Activated naive CD8-positive, alpha-beta T cell treated with anti-CD3 and anti-CD28 coated beads, Interleukin-2, amount 10 ng/mL, durations not matched to agents 7 days and 5 days (primary cell): ENCODE measurements around the gene TFDP1. TPM values are rescaled to one million over a fixed set of nuclear protein-coding genes. Genes with fewer than 3 reads are reported as not detected.

ENCODE experiments used
- ATAC-seq: fragments of 150-1000 bp; cut with Tn5 transposase; one replicate; pipeline ENCODE4 v1.10.0; 2021; ENCODE audit warnings: low read depth, moderate library complexity
- POLR2A ChIA-PET: fragments of 350-600 bp; sonication (Branson Sonifier 250); formaldehyde crosslinking; loops from one replicate; lab custom pipeline; 2021; ENCODE audit warnings: antibody characterized with exemption; lab: Charles Lee
- DNase-seq: peaks from one replicate; pipeline ENCODE4 v3.0.0; 2021
- H3K27ac Mint-ChIP-seq: one replicate; pipeline ENCODE4 v1.8.0; 2022; ENCODE audit warnings: mild to moderate bottlenecking, mixed read lengths
- H3K27me3 Mint-ChIP-seq: one replicate; pipeline ENCODE4 v1.8.0; 2022; ENCODE audit warnings: mild to moderate bottlenecking, moderate library complexity, mixed read lengths
- H3K36me3 Mint-ChIP-seq: one replicate; pipeline ENCODE4 v1.8.0; 2021; ENCODE audit warnings: mild to moderate bottlenecking, mixed read lengths
- H3K4me1 Mint-ChIP-seq: one replicate; pipeline ENCODE4 v1.8.0; 2021; ENCODE audit warnings: mixed read lengths
- H3K4me3 Mint-ChIP-seq: one replicate; pipeline ENCODE4 v1.8.0; 2022; ENCODE audit warnings: mild to moderate bottlenecking, moderate library complexity, mixed read lengths
- H3K9me3 Mint-ChIP-seq: one replicate; pipeline ENCODE4 v1.8.0; 2021; ENCODE audit warnings: mixed read lengths
- total RNA-seq, 2 experiments: library from RNA; stranded (reverse); gene quantifications; one replicate each; pipeline ENCODE4 v1.2.3, GENCODE V29; 2021

The TFDP1 gene
- total RNA-seq, 2 experiments from 2014 or later = 103 to 117 TPM

DNA sequence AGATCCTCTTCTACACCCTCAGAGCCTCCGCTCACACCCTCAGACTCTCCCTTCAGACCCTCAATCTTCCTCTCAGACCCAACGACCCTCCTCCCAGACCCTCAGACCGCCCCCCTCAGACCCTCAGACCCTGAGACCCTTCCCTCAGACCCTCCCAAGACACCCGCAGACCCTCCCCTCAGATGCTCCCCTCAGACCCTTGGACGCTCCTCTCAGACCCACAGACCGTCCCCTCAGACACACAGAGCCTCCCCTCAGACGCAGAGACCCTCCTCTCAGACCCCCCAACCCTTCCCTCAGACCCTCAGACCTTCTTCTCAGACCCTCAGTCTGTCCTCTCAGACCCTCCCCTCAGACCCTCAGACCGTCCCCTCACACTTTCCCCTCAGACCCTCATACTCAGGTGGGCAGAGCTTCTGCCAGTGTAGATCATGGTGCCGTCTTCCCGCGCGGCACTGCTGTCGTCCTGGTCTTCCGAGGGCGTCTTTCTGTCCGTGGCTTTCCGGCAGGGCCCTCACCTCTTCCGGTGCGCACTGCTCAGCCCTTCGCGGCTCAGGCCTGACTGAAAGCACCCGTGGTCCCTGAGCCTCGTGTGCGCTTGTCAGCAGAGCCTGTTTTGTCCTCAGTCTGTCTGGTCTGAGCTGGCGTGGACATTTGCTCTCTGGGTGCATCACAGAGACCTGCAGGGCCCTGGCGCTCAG lies 18.9 kb upstream of the TFDP1 start:
- peaks cover 2% of the 10 kb centered on the region for H3K4me1 Mint-ChIP-seq
- DNase-seq = no peak

DNA sequence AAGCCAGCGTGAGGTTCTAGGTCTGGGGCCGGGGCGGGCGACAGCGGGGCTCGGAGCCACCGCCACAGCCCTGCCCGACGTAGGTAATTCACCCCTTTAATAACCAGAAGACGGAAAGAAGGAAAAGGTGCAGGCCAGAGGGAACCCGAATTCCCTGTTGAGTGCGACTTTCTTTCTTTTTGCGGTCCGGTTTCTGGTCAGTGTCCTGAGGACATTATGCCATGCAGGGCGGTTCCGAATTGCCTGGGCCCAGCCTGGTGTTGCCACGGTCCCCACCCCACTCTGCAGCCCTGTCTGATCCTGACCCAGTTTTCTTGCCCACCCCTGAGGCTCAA lies 18.4 kb upstream of the TFDP1 start:
- Mint-ChIP-seq H3K4me3 (no peak overlapping the region), H3K27ac (no peak overlapping the region), H3K36me3 (no peaks in the 10 kb centered on the region), H3K9me3 (no peaks in the 10 kb centered on the region), H3K4me1 (peaks cover 2% of the 10 kb centered on the region), H3K27me3 (peaks cover 33% of the 10 kb centered on the region)
- POLR2A ChIA-PET = no interaction called here
- ATAC-seq (no peak), DNase-seq (no peak)

More for the DNA sequence above, 18.9 kb upstream of the TFDP1 start:
- no peak overlapping the region for H3K4me3 Mint-ChIP-seq
- no peaks in the 10 kb centered on the region for H3K9me3 Mint-ChIP-seq
- no peaks in the 10 kb centered on the region for H3K36me3 Mint-ChIP-seq
- H3K27ac Mint-ChIP-seq = no peak overlapping the region
- no peak for ATAC-seq
- peaks cover 28% of the 10 kb centered on the region for H3K27me3 Mint-ChIP-seq
- POLR2A ChIA-PET = no interaction called here

GRCh38 chr13:113567681-113568080 lies 16.9 kb upstream of the TFDP1 start:
- no peaks in the 10 kb centered on the region for H3K4me1 Mint-ChIP-seq
- H3K27ac Mint-ChIP-seq = no peak overlapping the region
- H3K36me3 Mint-ChIP-seq = no peaks in the 10 kb centered on the region
- no peak for DNase-seq
- H3K27me3 Mint-ChIP-seq = peaks cover 40% of the 10 kb centered on the region
- POLR2A ChIA-PET = no interaction called here
- H3K4me3 Mint-ChIP-seq = no peak overlapping the region
- H3K9me3 Mint-ChIP-seq = no peaks in the 10 kb centered on the region
- ATAC-seq = no peak

DNA sequence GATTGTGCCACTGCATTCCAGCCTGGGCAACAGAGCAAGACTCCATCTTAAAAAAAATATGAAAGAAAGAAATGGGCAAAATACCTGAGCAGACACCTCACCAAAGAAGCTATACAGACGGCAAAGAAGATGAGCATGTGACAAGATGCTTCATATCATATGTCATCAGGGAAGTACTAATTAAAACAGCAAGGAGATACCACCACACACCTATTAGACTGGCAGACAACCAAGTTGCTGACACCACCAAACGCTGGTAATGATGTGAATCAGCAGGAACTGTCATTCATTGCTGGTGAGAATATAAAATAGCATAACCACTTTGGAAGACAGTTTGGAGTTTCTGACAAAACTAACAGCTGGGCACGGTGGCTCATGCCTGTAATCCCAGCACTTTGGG lies 11.5 kb upstream of the TFDP1 start:
- Mint-ChIP-seq H3K27ac (no peak overlapping the region), H3K4me3 (no peak overlapping the region), H3K27me3 (peaks cover 52% of the 10 kb centered on the region), H3K4me1 (no peaks in the 10 kb centered on the region), H3K36me3 (peaks cover 2% of the 10 kb centered on the region), H3K9me3 (peaks cover 9% of the 10 kb centered on the region)
- no peak for ATAC-seq
- POLR2A ChIA-PET = no interaction called here
- no peak for DNase-seq

DNA sequence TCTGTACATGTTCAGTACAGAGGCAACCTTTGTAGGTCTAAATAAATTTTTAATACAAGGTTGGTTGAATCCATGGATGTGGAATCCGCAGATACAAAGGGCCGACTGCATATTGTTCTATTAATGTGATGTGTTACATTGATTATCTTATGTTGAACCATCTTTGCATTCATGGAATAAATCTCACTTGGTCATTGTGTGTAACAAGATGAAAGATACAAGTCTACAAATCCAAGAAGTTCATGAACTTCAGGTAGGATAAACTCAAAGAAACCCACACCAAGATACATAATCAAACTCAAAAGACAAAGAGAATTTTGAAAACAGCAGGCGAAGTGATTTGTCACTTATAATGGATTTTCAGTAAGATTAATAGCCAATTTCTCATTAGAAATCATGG lies 8.0 kb upstream of the TFDP1 start:
- Mint-ChIP-seq H3K4me1 (no peaks in the 10 kb centered on the region), H3K27ac (no peak overlapping the region), H3K36me3 (peaks cover 2% of the 10 kb centered on the region), H3K9me3 (peaks cover 10% of the 10 kb centered on the region), H3K4me3 (no peak overlapping the region), H3K27me3 (peaks cover 42% of the 10 kb centered on the region)
- DNase-seq (no peak), ATAC-seq (no peak)
- POLR2A ChIA-PET = no interaction called here

DNA sequence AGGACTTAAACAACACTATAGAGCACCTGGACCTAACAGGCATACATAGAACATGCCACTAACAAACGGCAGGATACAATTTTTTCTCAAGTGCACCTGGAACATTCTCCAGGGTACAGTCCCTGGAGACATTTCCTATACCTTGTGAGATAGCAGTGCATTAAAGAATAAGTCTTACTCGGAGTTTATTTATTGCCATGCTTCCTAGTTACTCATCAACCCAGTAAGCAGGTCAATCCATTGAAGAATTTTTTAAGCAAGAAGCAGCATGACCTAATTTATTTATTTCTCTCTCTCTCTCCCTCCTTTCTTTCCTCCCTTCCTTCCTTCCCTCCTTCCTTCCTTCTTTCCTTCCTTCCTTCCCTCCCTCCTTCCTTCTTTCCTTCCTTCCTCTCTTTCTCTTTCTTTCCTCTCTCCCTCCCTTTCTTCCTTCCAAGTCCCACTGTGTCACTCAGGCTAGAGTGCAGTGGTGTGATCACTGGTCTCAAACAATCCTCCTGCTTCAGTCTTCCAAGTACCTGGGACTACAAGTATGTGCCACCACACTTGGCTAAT lies 6.6 kb upstream of the TFDP1 start:
- no peak overlapping the region for H3K27ac Mint-ChIP-seq
- POLR2A ChIA-PET = no interaction called here
- ATAC-seq = no peak
- H3K9me3 Mint-ChIP-seq = peaks cover 10% of the 10 kb centered on the region
- no peak overlapping the region for H3K4me3 Mint-ChIP-seq
- H3K27me3 Mint-ChIP-seq = peaks cover 35% of the 10 kb centered on the region
- DNase-seq = no peak
- peaks cover 2% of the 10 kb centered on the region for H3K36me3 Mint-ChIP-seq
- H3K4me1 Mint-ChIP-seq = no peaks in the 10 kb centered on the region

GRCh38 chr13:113579686-113580085 lies 4.9 kb upstream of the TFDP1 start:
- Mint-ChIP-seq H3K27ac (no peak overlapping the region), H3K27me3 (peaks cover 28% of the 10 kb centered on the region), H3K36me3 (peaks cover 5% of the 10 kb centered on the region), H3K4me1 (peaks cover 4% of the 10 kb centered on the region), H3K4me3 (no peak overlapping the region), H3K9me3 (peaks cover 7% of the 10 kb centered on the region)
- DNase-seq (no peak), ATAC-seq (no peak)
- POLR2A ChIA-PET = no interaction called here

GRCh38 chr13:113581871-113582270 lies 2.7 kb upstream of the TFDP1 start:
- Mint-ChIP-seq H3K27ac (no peak overlapping the region), H3K9me3 (peaks cover 3% of the 10 kb centered on the region), H3K4me1 (peaks cover 18% of the 10 kb centered on the region), H3K36me3 (peaks cover 13% of the 10 kb centered on the region), H3K27me3 (peaks cover 18% of the 10 kb centered on the region), H3K4me3 (no peak overlapping the region)
- DNase-seq (no peak), ATAC-seq (no peak)
- POLR2A ChIA-PET = no interaction called here

- ATAC-seq = no peak
- Mint-ChIP-seq H3K27ac (no peak overlapping the region), H3K9me3 (peaks cover 1% of the 10 kb centered on the region), H3K36me3 (peaks cover 17% of the 10 kb centered on the region), H3K27me3 (peaks cover 12% of the 10 kb centered on the region), H3K4me1 (peaks cover 24% of the 10 kb centered on the region), H3K4me3 (peak overlapping the region; percentile 59)
- POLR2A ChIA-PET = no interaction called here
- peak; percentile 27 for DNase-seq
These were observed 1.5 kb upstream of the TFDP1 start for GRCh38 chr13:113582841-113583631.

DNA sequence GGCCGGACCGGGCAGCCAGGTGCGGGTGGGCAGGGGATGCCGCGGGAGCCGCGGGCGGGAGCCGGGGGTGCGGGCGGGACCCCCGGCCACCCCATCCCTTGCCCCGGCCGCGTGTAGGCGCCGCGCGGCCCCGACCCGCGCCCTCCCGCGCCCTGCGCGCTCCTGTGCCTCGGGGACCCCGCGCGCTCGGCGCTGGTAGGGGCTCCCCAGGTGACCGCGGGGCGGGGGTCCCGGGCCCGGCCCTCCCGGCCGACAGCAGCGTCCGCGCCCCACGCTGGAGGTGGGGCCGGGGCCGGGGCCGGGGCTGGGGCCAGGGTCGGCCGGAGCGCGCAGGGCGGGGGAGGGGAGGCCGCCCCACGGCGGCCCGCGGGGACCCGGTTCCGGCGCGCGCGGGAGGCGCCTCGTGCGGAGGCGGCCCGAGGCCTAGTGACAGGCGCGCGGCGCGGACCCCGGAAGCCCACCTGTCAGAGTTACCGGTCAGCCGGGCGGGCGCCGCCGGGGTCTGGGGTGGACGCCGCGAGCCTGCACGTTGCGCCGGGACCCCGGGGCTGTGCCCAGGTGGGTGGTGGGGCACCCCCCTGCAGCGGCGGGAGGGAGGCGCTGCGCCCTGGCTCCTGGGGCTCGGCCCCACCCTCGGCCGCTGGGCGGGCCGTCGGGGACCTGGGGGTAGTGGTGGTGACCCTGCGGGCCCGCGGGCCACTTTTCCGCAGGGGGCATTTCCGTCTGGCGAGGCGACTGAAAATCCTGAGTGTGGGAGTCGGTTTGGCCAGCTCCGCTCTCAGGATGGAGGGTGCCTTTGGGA lies 518 bp downstream of the TFDP1 start:
- DNase-seq = peak; percentile 72
- POLR2A ChIA-PET = interaction anchor here (1.2 kb wide), 1 partner anchor 376 kb away, joined by 7 read pairs; the partner anchor contains the start of gene CUL4A
- no peaks in the 10 kb centered on the region for H3K9me3 Mint-ChIP-seq

GRCh38 chr13:113585896-113586295 lies 1.3 kb downstream of the TFDP1 start:
- Mint-ChIP-seq H3K36me3 (peaks cover 34% of the 10 kb centered on the region), H3K4me1 (peaks cover 35% of the 10 kb centered on the region), H3K27ac (peak overlapping the region; percentile 90), H3K4me3 (peak overlapping the region; percentile 87), H3K27me3 (no peaks in the 10 kb centered on the region), H3K9me3 (no peaks in the 10 kb centered on the region)
- ATAC-seq (no peak), DNase-seq (peak; percentile 22)
- POLR2A ChIA-PET = no interaction called here

More for the DNA sequence above, 518 bp downstream of the TFDP1 start:
- Mint-ChIP-seq H3K27ac (peak overlapping the region; percentile 90), H3K27me3 (no peaks in the 10 kb centered on the region), H3K4me3 (peak overlapping the region; percentile 87), H3K36me3 (peaks cover 29% of the 10 kb centered on the region), H3K4me1 (peaks cover 35% of the 10 kb centered on the region)
- peak; percentile 23 for ATAC-seq

- H3K4me1 Mint-ChIP-seq = peaks cover 35% of the 10 kb centered on the region
- POLR2A ChIA-PET = no interaction called here
- peaks cover 40% of the 10 kb centered on the region for H3K36me3 Mint-ChIP-seq
- no peaks in the 10 kb centered on the region for H3K27me3 Mint-ChIP-seq
- peak overlapping the region; percentile 87 for H3K4me3 Mint-ChIP-seq
- ATAC-seq (no peak), DNase-seq (peak; percentile 40)
- peak overlapping the region; percentile 66 for H3K27ac Mint-ChIP-seq
- no peaks in the 10 kb centered on the region for H3K9me3 Mint-ChIP-seq
These were observed 2.3 kb downstream of the TFDP1 start for GRCh38 chr13:113586661-113587479.
